Ascending aorta (tissue), 2 donors: ENCODE data around the gene LMF2. TPM values are rescaled to one million over a fixed set of nuclear protein-coding genes. Genes with fewer than 3 reads are reported as not detected.

Experiments
- DNase-seq, 2 donors: peaks; one replicate each; pipeline ENCODE4 v3.0.0-alpha.2; 2019; ENCODE audit warnings: low spot score in 2 of 2
- H3K27ac ChIP-seq, 2 donors: fragments of 200-600 bp; sonication (generic); one replicate each; pipeline ENCODE4 v1.5.1; 2016 to 2017; ENCODE audit warnings: mild to moderate bottlenecking in 1 of 2
- H3K27me3 ChIP-seq: fragments of 200-600 bp; sonication (generic); one replicate; pipeline ENCODE4 v1.5.1; 2017
- H3K36me3 ChIP-seq, 2 donors: fragments of 200-600 bp; sonication (generic); one replicate each; pipeline ENCODE4 v1.5.1; 2016
- H3K4me1 ChIP-seq, 2 donors: fragments of 200-600 bp; sonication (generic); one replicate each; pipeline ENCODE4 v1.5.1; 2016 to 2017; ENCODE audit warnings: mild to moderate bottlenecking in 1 of 2
- H3K4me3 ChIP-seq, 2 donors: fragments of 200-600 bp; sonication (generic); one replicate each; pipeline ENCODE4 v1.5.1; 2016 to 2017; ENCODE audit warnings: mild to moderate bottlenecking in 1 of 2
- H3K9me3 ChIP-seq, 2 donors: fragments of 200-600 bp; sonication (generic); one replicate each; pipeline ENCODE4 v1.5.1; 2016
- intact Hi-C: fragments of 100-400 bp; cut with DNase I; formaldehyde crosslinking; loops from one replicate; pipeline ENCODE4 v1.15.1; 2023
- total RNA-seq: library from RNA; depleted of rRNA; stranded (reverse); fragments of >200 nt; gene quantifications from one replicate; pipeline ENCODE4 v1.1.0, GENCODE V29; 2016
- TF ChIP-seq, protein P1 (sequence below), 3 experiments: fragments of 200-600 bp in 2 of 3; fragments of 450-650 bp in 1 of 3; sonication (generic) in 2 of 3; IDR thresholded peaks; one replicate each; pipeline ENCODE4 v1.5.1; 2016 to 2019; ENCODE audit warnings: antibody characterized with exemption in 3 of 3, mild to moderate bottlenecking in 1 of 3, moderate library complexity in 1 of 3

LMF2 gene
- total RNA-seq, 1 donor from 2014 or later, result 119 TPM

DNA sequence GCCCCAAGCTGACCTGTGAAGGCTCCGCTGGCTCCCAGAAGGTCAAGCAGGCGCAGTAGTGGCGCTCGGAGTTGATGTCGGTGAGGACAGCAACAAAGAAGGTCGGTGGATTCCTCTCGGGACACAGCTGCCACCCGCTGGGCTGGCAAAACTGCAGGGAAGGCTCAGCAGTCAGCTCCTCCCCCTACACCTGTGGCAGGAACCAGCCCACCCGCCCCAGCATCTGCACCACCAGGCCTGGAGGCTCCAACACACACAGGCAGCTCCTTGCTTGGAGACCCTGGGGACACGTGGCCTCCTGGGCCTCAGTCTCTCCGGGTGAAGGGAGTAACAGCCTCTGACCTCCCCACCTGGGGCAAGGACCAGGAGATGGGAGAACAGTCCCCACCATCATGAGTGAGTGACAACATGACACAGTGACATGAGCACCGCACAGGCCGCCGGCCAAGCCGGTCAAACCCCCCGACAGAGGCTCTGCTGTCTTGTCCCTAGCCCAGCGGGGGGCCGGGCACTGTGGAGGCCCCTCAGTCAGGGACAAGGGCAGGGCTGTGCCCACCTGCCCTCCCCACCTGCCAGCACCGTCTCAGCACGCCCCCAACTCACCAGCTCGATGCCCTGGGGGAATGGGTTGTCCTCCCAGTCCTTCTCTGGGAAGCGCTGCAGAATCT lies 39.6 kb downstream of the LMF2 start:
- DNase-seq, result no peak
- TF ChIP-seq, protein P1, sequence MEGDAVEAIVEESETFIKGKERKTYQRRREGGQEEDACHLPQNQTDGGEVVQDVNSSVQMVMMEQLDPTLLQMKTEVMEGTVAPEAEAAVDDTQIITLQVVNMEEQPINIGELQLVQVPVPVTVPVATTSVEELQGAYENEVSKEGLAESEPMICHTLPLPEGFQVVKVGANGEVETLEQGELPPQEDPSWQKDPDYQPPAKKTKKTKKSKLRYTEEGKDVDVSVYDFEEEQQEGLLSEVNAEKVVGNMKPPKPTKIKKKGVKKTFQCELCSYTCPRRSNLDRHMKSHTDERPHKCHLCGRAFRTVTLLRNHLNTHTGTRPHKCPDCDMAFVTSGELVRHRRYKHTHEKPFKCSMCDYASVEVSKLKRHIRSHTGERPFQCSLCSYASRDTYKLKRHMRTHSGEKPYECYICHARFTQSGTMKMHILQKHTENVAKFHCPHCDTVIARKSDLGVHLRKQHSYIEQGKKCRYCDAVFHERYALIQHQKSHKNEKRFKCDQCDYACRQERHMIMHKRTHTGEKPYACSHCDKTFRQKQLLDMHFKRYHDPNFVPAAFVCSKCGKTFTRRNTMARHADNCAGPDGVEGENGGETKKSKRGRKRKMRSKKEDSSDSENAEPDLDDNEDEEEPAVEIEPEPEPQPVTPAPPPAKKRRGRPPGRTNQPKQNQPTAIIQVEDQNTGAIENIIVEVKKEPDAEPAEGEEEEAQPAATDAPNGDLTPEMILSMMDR (IDR thresholded peaks at IDR 0.05), result no peak
- peaks cover 8 to 28% of the 10 kb centered on the region in 2 donors for H3K4me1 ChIP-seq
- H3K27me3 ChIP-seq, result no peaks in the 10 kb centered on the region
- no peak overlapping the region for H3K4me3 ChIP-seq
- peaks cover 52 to 53% of the 10 kb centered on the region in 2 donors for H3K36me3 ChIP-seq
- H3K27ac ChIP-seq, result no peak overlapping the region
- H3K9me3 ChIP-seq, result no peaks in the 10 kb centered on the region
- intact Hi-C loops, result no loop called here

DNA sequence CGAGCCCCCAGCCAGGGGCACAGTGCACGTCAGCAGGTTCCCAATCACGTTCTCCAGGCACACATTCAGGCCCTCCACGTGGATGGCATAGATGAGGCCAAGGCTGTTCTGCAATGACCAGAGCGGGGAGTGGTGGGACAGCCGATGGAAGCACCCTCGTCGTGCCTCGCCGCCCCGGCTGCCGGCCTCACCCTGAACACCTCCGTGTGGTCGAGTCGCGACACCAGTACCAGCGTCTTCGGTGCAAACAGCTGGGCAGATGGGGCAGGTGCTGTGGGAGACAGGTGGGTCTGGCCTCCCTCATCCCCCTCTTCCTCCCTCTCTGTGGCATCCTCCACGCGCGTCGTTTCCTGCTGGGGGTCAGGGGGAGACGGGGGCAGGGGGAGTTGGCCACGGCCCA lies 40.2 kb downstream of the LMF2 start:
- TF ChIP-seq, protein P1 (IDR thresholded peaks at IDR 0.05), result no peak
- Histone ChIP-seq H3K4me3 (no peak overlapping the region), H3K36me3 (peaks cover 58% of the 10 kb centered on the region in 2 donors), H3K4me1 (peaks cover 4 to 22% of the 10 kb centered on the region in 2 donors), H3K9me3 (no peaks in the 10 kb centered on the region), H3K27ac (no peak overlapping the region), H3K27me3 (no peaks in the 10 kb centered on the region)
- no peak for DNase-seq
- intact Hi-C loops, result no loop called here

DNA sequence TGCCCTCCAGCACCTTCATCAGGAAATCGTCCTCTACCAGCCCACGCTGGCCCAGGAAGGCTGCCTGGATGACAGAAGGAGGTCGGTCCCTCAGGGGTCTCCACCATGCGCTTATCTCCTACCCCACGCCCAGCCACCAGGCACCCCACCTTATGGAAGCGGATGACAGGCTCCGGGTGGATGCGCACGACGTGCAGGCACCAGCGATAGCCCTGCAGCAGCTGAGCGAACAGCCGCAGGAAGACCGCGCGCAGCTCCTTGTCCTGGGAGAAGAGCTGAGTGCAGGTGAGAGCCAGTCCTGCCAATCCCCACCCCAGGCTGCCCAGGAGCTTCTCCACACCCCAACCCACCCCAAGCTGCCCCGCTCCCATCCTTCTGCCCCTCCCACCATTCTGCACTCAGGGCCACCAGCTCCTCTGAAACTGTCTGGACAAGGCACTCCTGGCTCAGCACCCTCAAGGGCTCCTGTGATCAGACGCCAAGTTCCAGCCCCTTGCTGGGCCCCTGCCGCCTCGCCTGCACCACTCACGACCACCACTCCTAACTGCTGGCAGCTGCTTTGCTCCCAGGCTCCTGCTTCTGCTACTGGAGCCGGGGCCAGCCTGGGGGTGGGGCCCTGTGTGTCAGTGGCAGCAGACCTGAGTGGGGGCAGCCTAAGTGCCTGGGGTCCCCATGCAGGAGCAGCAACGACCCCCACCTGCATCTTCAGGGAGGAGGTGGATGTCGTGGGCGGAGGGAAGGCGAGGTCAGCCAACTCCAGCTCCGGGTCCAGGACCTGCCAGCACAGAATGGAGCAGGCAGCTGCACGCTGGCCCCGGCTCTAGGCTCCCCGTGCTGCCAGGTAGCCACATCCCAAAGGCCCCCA lies 42.2 kb downstream of the LMF2 start:
- TF ChIP-seq, protein P1 (IDR thresholded peaks at IDR 0.05), result no peak
- peaks cover 4% of the 10 kb centered on the region in 2 donors for H3K4me1 ChIP-seq
- intact Hi-C loops, result no loop called here
- H3K9me3 ChIP-seq, result no peaks in the 10 kb centered on the region
- no peaks in the 10 kb centered on the region for H3K27me3 ChIP-seq
- no peak overlapping the region for H3K27ac ChIP-seq
- no peak overlapping the region for H3K4me3 ChIP-seq
- peaks cover 78 to 79% of the 10 kb centered on the region in 2 donors for H3K36me3 ChIP-seq
- no peak for DNase-seq

DNA sequence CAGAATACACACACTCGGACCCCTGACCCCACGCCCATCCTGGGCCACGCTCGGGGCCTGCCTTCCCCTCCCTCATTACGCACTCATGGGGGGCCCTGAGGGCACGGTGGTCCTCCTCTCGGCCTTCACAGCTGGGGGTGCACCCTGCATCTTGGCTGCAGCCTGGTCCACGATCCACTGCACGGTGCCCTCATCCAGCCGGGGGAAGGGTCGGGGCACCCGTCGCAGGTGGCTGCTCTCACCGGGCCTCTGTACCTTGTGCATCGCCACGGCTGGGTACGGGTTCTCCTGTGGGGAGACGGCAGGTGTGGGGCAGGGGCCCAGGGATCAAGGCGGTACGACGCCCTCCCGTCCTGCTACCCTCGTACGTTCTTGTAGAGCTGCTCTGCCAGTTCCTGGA lies 43.1 kb downstream of the LMF2 start:
- H3K36me3 ChIP-seq, result peaks cover 87% of the 10 kb centered on the region in 2 donors
- no peak overlapping the region for H3K4me3 ChIP-seq
- no peak for DNase-seq
- intact Hi-C loops, result no loop called here
- H3K27me3 ChIP-seq, result no peaks in the 10 kb centered on the region
- no peaks in the 10 kb centered on the region for H3K4me1 ChIP-seq
- H3K27ac ChIP-seq, result no peak overlapping the region
- H3K9me3 ChIP-seq, result no peaks in the 10 kb centered on the region
- TF ChIP-seq, protein P1 (IDR thresholded peaks at IDR 0.05), result no peak

DNA sequence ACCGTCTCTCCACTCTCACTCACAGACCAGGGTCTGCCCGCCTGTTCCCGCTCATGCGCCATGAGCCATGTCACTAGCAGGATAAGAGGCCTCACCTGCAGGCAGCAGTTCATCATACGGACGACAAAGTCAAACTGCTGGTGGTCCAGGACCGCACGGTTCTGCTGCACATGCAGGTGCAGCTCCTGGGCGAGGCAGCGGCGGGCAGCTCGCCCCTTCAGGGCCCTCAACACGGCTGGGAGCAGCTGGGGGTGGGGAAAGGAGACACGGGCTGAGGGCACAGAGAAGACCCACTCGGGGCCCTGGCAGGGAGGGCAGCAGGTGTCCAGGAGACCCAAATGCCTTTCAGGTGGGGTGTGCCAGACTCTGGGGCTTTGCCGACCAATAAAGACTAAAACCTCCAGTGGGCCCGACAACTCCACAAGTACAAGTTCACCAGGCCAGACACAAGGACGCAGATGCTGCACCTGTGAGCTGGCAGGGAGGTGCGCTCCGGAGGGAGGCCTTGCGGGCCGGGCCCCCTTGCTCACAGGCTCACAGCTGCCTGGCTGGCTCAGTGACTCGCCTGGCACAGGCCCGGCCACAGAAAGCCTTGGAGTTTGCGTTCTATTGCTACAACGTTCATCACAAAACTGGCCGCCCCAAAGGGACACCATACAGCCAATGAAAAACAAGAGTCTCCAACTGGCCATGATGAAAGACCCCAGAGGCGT lies 44.2 kb downstream of the LMF2 start:
- Histone ChIP-seq H3K27me3 (no peaks in the 10 kb centered on the region), H3K36me3 (peaks cover 97 to 98% of the 10 kb centered on the region in 2 donors), H3K4me1 (no peaks in the 10 kb centered on the region), H3K9me3 (no peaks in the 10 kb centered on the region), H3K27ac (no peak overlapping the region), H3K4me3 (no peak overlapping the region)
- intact Hi-C loops, result no loop called here
- TF ChIP-seq, protein P1 (IDR thresholded peaks at IDR 0.05), result no peak
- DNase-seq, result no peak
